GM21825 (cell line): ENCODE data around the gene SHROOM3.

Source experiments
- ATAC-seq: cut with Tn5 transposase; IDR thresholded peaks from one replicate; pipeline ENCODE4 v1.9.1; 2021; ENCODE audit warnings: mild to moderate bottlenecking, moderate library complexity; ENCODE audit not compliant: unreplicated experiment

SHROOM3 gene

DNA sequence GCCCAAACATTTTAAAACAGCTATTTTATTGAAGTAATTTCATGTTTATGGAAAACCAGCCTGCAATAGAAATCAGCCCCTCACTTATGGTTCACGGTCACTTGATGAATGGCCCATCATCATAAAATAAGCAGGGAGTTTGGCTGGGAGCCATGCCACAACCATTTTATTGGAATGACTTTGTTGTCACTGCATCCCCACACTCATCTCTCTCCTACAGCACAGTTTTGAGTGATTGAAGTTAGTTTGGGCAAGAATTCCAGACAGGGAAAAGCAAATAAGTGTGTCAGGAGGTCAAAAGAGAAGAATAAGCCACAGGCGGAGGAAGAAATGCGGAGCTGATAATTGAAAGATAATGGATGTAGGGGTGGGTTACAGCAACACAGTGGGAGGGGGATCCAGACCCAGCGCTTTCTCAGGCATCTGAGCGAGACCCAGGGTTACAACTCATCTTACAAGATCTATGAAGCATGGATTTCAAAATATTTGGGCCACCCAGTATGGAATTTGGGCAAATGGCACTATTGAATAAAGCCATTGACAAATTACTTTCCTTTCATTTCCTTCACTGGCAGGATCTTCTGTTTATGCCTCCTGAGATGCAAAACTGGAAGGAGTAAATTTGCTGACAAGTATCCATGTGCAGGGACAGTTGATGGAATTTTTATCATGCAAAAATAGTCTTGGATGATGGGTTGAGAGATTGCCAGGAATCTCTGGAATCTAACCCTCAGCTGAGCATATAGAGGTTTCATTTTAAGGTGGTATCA lies 100.8 kb downstream of the SHROOM3 start:
- no peak for ATAC-seq

- ATAC-seq = no peak
Measured at GRCh38 chr4:76536373-76536689, 101.3 kb downstream of the SHROOM3 start.

DNA sequence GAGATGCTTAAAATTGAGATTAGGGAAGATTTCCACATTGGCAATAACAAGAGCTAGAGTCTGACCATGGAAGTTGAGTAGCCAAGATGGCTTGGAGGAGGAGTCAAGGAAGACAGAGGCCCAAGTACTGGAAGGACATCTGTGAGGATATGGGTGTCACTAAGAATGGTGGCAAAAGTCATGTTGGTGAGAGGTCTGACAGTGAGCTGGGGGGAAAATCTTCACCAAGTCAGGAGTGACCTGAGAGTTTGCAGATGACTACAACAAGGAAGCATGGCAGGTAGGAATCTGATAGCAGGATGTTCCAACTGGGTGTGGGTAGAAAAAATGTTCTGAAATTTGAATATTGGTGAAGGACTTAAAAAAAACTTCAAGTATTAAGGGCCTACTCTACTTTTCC lies 103.3 kb downstream of the SHROOM3 start:
- no peak for ATAC-seq

GRCh38 chr4:76539979-76540378 lies 105.0 kb downstream of the SHROOM3 start:
- no peak for ATAC-seq

GRCh38 chr4:76540486-76540885 lies 105.5 kb downstream of the SHROOM3 start:
- no peak for ATAC-seq

GRCh38 chr4:76543378-76543777 lies 108.3 kb downstream of the SHROOM3 start:
- no peak for ATAC-seq

DNA sequence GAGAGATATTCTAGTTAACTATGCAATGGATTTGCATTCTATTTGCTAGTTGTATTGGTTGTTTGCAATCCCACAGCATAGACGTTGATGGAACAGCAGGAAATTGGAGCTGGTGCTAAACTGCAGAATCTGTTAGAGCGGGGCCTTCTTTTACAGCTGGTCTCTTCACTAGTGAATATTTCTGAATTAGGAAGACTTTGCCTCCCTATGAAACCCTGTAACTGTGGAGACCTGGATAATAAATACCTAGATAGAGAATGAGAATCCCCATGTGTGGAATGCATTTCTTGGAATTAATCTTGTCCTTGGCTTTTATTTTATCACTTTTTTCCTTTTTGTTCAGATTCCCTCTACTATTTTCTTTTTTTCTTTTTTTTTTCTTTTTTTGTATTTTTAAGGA lies 109.7 kb downstream of the SHROOM3 start:
- no peak for ATAC-seq

- ATAC-seq = no peak
Measured at GRCh38 chr4:76545226-76545884, 110.3 kb downstream of the SHROOM3 start.

- no peak for ATAC-seq
Measured at GRCh38 chr4:76546327-76546726, 111.3 kb downstream of the SHROOM3 start.

GRCh38 chr4:76546759-76547742 lies 112.0 kb downstream of the SHROOM3 start:
- ATAC-seq = no peak

GRCh38 chr4:76548704-76549103 lies 113.7 kb downstream of the SHROOM3 start:
- ATAC-seq = no peak

DNA sequence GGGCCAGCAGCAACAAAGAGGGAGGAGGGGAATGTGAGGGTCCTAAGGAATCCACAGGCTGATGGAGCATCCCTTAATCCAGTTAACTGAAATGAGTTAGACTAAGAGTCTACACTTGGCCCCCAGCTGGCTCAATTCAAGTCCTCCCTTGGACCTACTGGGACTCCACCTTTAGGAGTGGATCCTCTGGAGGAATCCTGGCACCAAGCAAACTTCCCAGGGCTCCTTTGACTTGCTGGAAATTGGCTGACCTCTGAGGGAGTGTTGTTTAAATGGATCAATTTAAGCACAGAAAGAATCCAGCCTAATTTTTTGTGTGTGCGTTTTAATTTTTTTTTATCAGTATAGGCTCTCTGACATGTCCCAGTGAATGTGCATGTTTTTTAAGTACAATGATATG lies 114.7 kb downstream of the SHROOM3 start:
- ATAC-seq = no peak

DNA sequence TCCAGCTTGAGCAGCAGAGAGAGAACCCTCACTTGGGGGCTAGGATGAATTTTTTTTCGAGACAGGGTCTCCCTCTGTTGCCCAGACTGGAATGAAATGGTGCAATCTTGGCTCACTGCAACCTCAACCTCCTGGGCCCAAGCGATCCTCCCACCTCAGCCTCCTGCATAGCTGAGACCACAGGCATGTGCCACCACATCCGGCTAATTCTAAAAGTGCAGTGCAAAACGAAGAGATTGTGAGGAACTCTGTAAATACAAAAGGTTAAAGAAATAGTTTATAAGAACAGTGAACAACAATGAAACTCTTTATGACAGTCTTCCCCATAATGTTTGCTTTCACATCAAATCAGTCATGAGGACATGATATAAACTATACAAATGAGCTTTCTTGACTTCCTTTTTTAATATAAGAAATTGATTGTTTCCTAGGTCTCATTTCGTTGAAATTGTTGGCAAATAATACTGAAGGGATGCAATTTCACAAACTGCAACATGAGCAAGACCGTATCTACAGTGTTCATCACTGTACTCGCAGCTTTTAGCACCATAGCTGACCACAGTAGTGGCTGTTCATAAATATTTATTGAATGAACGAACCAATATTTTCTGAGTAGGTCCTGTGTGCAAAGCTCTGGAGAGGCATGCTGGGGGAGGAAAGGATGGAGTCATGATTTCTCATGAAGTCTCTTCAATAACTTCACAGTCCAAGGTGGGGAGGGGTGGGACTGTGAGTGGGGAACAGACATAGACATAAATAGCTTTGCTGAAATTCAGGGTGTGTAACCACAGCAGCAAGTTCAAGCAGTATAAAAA lies 116.1 kb downstream of the SHROOM3 start:
- ATAC-seq = no peak

DNA sequence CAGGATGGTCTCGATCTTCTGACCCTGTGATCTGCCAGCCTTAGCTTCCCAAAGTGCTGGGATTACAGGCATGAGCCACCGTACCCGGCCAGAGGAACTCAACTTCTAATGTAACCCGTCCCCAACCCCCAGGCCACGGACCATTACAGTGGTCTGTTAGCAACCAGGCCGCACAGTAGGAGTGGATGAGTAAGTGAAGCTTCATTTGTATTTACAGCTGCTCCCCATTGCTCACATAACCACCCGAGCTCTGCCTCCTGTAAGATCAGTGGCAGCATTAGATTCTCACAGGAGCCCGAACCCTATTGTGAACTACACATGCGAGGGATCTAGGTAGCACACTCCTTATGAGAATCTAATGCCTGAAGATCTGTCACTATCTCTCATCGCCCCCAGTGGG lies 119.6 kb downstream of the SHROOM3 start:
- no peak for ATAC-seq

- no peak for ATAC-seq
Measured at GRCh38 chr4:76556452-76556851, 121.4 kb downstream of the SHROOM3 start.

- no peak for ATAC-seq
Measured at GRCh38 chr4:76558396-76559235, 123.6 kb downstream of the SHROOM3 start.

- ATAC-seq = no peak
Measured at GRCh38 chr4:76559236-76560071, 124.4 kb downstream of the SHROOM3 start.

DNA sequence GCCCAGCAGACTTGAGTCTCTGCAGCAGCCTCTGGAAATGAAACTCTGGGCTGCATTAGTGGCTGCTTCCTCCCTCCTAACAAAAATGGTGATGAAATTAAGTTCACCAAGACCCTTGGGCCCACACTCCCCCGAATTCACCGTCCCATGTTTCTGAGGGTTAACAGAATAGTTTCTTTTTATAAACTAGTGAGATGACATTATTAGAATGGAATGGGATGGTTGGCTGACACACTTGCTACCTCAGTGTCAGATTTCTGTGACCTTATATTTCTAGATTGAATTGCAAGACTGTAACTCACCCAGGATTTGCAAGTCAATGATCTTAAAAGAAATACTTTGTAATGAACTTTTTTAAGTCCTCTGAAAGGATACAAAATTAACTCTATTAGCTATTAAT lies 127.1 kb downstream of the SHROOM3 start:
- no peak for ATAC-seq
